GM21576 (cell line): ENCODE measurements around the gene KCND2.
"Not testable (repeated sequence)": the region's sequence is repeated elsewhere in the genome, so short reads cannot be mapped to it uniquely, and the experiment has no call there.

Source experiments
- ATAC-seq: cut with Tn5 transposase; IDR thresholded peaks from one replicate; pipeline ENCODE4 v1.9.1; 2021; ENCODE audit warnings: mild to moderate bottlenecking, moderate library complexity; ENCODE audit not compliant: unreplicated experiment

KCND2 gene

DNA sequence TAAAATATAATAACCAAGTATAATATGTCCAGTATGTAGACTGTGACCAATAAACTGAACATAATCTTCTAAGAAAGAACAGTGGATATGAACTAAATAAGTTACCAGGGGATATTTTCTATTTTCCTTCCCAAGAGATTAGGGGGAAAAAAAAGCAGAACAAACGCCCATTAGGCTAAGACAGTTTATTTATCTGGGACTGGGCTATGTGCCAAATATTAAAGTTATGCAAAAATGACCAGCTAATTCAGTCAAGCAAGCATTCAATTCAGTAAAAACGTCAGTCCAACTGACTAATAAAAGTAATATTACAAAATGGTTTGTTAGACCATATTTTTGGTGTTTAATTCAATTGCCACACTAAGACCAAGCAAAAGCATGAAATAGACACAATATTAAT, 462.8 kb downstream of the KCND2 start:
- no peak for ATAC-seq

DNA sequence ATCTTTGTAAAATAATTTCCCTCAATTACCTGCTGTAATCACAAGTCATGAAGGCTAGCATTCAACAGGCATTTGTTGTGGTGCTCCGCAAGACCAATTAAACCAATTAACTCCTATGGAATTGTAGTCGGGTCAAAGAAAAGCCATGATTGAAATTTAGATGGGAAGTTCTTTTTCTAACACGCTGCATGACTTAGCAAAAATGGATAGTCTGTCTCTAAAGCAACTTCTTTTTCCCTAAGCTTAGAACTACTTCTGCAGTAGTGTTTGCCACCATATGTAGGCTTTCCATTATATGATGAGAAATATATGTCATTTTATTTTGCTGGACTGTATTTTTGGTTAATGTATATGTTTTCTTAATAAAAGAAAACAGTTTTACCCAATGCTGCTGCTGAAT, 465.8 kb downstream of the KCND2 start:
- no peak for ATAC-seq

DNA sequence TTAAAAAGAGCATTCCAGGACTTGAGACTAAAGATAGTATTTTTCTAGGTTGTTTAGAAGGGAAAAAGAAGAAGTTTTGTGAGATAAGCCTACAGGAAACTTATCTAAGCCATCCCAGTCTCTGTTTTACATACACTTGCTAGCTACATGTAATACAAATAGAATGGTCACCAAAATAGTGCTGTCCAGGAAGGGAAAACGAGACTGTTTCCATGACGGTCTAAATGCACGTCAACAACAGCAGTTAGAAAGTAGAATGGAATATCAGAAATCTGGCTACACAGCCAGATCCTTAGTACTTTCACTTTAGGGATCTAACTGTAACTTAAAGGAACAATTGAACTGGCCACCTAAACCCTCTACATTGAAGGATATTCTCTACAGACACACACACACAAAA, 467.4 kb downstream of the KCND2 start:
- no peak for ATAC-seq

DNA sequence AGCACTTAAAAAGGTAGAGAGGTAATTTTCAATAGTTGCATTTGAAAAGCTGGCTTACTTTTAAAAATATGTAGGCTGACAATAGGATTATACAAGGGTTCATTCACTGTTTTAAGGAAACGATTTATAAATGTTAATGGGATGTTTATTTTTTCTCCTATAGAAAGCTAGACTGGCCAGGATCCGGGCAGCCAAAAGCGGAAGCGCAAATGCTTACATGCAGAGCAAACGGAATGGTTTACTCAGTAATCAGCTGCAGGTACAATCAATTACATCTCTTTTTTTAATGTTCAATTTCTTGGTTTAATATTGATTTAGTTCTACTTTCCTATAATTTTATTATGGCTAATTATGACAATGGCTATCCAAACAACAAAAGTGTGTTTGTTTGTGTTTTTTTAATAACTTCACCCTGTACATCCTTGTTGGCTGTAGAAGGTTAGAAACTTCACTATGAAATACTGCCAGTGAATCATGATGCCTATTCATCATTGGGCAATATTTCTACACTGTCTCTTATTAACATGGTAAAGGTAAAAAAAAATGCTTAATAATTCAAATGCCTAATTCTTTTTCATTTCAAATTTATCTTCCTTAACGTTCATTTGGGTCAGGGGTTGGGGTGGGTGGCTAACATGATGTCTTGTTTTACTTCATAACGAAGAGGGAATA, 468.5 kb downstream of the KCND2 start:
- ATAC-seq = no peak

DNA sequence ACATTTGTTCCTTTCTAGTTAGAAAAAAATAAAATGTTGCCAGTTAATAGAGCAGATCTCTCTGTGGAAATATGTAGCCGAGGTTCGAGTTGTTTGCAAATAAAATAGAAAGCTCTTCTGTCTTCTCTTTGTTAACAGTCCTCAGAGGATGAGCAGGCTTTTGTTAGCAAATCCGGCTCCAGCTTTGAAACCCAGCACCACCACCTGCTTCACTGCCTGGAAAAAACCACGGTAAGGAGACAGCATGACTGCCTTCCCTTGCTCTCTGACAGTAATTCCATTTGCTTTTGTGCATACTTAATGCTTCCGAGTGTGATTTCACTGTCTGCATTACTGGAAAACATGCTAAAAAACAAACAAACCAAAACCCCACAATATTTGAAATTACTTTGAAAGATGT, 469.4 kb downstream of the KCND2 start:
- ATAC-seq = no peak

DNA sequence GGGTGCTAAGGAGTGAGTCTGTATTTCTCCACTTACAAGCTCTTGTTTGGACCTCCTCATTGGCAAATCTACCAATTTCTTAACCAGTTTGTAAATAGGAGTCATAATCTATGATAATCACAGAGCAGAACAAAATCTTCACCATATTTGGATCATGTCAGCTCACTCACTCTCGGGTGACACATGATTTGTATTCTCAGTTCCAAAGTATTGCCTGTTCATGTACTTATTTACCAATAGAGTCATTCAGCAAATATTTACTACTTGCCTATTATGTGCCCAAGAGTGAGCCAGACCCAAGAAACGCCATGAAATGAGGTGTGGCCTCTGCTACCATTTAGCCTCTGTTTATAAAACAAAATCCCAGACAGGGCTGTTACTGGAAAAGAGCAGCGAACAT, 470.2 kb downstream of the KCND2 start:
- no peak for ATAC-seq

DNA sequence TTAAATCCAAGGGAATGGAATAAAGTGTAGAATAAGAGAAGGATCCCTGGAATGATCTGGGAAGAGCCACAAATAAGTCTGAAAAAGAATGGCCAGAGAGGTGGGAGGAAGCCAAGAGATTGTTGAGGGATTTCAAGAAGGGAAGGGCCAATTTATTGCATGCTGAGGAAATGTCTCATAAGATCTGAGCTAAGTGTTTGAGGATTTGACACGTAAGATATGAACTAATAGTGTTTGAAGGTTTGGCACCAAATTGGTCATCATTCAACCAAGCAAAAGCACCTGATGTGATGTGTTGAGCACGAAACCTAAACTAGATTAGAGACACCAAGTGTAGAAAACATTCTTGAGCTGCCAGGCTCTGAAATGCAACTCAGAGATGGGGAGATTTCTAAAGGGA, 487.1 kb downstream of the KCND2 start:
- peak; percentile 52 for ATAC-seq

DNA sequence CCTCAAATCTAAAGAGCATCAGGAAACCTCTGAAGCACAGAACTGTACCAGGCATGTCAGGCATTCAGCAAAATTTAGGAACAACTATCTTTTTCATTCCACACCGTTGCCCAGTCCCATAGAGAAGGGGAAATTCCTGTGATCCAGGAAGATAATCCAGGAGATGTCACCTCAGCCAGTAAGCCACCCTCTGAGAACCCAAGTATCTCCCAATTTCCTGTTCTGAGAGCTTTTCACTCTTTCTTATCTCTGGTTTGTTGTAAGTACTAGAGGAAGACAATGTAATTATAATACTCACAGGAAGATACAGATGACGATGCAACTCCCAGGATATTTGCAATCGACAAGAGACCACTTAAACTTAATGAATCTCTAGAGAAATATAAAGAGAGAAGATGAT, 487.9 kb downstream of the KCND2 start:
- no peak for ATAC-seq

DNA sequence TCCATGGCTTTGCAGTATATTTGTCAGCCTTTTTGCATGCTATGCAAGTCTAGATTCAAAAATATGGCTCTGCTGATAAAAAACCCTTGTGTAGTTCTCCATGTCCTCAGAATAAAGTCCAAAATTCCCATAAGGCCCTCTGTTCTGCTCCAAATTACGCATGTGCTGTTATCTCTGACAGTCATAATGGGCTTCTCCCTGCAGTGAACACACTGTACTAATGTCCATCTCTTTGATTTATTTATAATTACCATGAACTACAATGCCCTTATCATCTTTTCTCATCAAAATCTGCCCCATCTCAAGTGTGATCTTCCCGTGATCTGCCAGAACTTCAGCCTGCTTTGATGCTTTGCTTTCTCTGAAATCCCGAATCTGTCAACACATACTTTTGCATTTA, 497.2 kb downstream of the KCND2 start:
- no peak for ATAC-seq

DNA sequence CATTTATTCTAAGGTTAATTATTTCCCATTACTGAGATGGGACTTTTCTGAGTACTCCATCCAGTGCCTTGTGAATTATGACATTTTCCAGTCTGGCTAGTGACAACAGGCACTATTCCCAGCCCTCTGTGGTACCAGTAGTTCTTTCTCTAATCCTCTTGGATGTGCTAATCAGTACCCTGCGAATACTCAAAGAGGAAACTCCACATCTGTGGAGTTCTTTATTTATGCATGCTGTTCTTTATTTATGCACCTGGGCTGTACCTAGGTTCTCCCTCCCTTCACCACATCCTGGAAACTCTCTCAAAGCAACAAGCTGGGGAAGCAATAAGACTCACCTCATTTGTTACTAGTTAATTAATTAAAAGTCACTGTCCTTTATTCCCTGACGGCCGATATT, 501.5 kb downstream of the KCND2 start:
- no peak for ATAC-seq

DNA sequence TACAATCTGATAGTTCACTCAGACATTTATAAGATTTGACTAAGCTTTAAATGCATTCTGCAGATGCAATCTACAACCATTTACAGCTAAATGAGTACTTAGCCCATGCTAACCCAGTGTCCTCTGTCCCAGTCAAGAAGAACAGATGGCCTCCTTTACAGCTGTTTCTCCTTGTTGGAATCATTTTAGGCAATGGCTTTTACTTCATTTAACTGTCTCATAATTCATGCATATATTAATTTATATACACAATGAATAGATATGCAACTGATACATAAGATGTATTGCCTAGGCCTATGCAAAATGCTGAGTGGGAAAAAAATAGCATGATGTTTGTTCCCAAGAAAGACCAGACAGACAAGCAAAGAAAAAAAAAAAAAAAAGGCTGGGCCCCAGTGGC, 502.8 kb downstream of the KCND2 start:
- ATAC-seq = no peak

DNA sequence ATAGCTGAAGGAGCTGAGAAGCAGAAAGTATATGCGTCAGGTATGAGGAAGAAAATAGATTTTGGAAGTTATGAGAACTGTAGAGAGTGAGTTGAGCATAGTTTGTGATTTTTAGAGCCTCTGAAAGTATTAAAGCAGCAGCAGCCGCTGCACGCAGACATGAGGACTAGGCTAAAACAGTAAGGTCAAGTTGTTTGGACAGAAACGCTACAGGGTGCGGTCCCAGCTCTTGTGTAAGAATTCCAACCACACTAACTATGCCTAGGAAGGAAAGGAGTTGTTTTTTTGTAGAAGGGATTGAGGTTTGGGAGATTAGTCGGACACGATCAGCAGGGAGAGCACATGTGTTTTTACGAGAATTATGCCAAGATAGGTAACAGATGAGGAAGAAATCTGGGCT, 506.1 kb downstream of the KCND2 start:
- ATAC-seq = not testable (repeated sequence)

DNA sequence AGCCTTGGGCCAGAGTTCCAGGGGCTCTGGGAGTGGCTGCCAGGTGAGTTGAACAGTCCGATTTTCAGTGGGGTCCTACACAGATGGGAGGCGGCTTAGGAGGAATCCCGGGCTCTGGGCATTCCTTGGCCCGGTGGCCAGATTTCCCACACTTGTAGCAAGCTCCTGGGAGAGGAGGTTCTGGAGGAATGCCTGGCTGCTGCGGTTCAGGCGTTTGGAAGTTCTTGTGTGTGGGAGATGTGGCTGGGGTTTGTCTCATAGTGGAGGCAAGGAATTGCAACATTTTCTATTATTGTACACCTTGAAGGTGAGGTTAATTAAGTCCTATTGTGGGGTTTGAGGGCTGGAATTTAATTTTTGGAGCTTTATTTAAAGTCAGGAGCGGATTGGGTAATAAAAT, 507.5 kb downstream of the KCND2 start:
- not testable (repeated sequence) for ATAC-seq

DNA sequence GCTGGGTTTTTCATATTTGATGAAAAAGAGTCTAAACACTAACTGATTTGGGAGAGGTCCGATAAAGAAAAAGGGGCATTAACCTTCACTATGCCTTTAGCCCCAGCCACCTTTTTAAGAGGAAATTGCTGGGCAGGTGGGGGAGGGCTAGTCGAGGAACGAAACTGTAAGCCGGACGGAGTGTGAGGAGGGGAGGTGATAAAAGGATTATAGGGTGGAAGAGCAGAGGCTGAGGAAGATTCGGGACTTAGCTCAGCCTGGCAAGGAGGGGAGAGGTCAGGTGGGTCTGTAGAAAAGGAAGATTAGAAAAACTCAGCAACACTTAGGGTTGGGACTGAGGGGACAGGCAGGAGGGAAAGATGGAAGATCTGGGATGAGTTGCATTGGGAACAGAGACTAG, 508.0 kb downstream of the KCND2 start:
- no peak for ATAC-seq

DNA sequence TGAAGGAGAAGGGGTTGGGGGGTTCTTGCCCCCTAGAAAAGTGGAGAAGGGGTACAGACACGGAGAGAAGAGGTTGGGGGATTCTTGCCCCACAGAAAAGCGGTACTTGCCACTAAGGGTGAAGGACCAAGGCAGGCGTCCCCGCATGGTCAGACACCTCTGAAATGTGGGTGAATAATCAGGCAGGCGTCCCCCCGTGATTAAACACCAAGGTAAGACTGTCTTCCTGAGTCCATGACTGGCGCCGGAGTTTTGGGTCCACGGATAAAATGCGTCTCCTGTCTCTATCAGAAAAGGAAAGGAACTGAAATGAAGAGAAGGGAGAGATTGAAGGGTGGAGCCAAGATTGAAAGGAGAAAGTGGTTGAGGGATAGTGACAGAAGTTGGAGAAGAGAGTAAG, 508.9 kb downstream of the KCND2 start:
- ATAC-seq = not testable (repeated sequence)

DNA sequence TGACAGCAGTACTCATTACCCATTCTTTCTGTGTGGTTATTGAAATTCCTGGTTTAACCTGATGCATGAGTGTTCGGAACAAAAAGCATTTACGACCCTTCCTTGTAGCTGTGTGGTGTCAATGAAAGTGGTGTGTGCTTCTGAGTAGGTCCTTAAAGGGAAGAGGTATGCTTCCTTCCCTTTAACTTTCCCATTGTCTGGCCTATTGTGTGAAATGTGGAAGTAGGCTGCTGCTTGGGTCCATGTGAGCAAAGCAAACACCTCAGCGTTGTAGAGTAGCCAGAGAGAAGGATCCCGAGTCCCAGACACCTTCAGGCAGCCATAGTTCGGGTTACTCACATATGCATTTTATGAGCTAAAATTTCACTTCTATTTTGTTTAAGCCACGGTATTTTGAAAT, 510.3 kb downstream of the KCND2 start:
- ATAC-seq = no peak

DNA sequence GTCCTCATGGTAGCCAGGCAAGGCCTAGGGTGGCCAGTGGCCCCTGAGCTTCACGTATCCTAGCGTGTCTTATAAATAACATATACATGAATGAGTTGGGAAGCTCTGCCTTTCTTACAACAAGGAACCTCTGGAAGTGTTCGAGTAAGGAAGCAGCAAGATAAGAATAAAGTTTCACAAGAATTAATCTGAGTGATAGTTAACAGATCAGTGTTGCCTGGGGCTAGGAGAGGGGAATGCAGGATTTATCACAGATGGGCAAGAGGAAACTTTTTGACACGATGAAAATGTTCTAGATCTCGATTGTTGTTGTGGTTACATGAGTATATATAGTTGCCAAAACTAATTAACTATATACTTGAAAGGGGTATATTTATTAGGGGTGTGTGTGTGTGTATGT, 510.7 kb downstream of the KCND2 start:
- no peak for ATAC-seq

DNA sequence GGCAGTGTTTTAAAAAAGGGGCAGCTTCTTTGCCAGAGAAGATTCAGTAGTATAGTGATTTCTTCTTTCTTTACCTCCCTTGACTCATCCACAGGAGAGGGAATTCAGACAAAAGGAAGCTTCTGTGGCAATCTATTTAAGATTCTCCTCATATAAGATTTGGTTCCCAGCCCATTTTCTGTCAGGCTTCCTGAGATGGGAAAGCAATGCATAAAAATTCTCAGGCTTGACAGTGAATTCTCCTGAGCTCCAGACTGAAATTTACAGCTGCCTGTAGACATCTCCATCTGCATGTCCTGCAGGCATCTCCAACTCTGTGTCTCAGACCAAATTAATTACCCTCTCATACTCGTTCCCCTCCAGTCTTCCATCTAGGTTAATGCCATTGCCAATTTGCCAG, 512.1 kb downstream of the KCND2 start:
- ATAC-seq = no peak

DNA sequence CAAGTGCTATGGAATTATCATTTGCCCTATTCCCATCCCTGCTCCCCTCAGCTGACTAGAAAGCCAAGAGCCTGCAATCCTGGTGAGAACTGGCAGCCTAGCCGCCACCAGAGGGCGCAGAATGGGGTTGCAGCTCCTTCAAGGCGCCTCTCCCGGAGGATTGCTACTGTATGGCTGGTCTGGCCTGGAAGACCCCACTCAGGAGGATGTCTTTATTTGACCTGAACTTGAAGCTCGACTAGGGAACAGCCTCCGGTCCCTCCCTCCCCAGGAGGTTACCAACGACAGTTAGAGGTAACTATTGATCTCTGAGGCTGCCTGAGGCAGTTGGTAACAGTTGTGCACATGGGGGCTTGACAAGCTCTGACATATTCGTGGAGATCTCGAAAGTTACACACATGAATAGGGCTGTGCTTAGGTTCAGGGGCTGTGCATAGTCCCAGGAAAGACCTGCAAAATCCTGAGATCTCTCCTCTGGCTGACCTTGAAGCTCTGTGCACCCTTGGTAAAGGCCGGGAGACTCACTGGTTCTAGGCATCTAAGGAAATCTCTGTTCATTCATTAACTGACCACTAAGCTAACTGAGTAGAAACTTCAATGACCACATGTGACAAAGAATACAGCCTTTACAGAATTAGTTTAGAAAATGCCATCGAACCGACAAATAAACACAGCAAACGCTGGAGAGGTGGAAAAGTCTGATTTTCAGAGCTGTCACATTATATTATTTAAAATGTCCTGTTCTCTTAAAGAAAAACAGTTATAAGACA, 519.3 kb downstream of the KCND2 start:
- ATAC-seq = peak; percentile 96

DNA sequence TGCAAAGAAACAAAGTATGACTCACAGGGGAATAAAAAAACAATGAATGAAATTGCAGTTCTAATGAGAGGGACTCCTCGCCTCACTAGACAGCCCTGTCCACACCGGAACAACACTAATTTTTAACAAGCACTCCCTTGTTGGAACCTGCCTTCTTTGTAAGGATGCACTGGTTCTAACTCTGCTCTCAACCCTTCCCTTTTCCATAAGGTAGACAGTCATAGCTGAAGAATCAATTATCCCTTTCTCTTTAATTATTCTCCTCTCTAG, 519.8 kb downstream of the KCND2 start:
- no peak for ATAC-seq

DNA sequence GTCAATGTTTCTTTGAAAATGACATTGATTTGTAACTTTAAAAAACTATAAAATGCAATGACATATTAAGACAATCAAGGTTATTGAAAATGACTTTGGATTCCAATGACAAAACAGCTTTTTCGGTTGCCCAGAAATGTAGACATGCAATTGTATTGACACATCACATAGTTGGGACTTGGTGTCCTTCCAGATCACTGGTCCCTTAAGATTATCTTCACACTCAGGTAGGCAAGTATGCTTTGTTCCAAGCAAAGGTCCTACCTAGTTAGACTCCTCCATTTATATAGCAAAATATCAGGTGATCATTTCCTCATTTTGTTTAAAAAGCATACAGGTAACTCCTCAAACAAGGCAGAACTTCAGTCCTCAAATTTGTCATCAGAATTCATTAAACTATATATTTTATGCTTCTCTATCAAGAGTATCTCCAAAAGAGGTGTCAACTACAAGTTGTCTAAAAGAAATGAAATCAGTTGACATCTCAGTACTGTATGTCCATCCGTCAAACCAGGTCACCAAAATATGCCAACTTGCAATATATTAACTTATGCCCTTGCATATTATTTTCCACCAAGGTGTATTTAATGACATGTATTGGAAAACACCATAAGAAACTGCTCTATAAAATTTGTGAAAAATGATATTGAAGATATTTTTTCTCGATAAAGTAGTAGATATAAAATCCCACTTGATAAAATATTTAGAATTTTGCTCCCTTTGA, 520.4 kb downstream of the KCND2 start:
- ATAC-seq = no peak

DNA sequence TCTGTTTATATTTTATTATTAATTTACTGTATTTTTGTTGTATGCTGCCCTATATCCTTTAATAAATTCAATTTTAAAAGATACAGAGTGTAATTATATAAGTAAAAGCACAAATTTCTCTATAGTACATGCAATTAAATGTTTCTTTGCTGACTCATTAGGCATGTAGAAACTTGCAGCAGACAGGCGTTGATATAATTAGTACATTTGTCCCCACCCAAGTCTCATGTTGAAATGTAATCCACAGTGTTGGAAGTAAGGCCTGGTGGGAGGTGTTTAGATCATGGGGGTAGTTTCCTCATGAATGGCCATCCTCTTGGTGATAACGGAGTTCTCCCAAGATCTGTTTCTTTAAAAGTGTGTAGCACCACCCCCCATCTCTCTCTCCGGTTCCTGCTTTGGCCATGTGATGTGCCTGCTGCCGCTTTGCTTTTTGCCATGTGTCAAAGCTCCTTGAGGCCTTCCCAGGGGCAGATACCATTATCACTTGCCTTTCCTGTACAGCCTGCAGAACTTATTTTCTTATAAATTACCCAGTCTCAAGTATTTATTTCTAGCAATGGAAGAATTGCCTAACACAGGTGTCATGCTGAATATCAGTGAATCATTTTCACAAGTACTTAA, 521.2 kb downstream of the KCND2 start:
- ATAC-seq = no peak
